ENCODE results near the gene ACTN1. TPM values are rescaled to one million over a fixed set of nuclear protein-coding genes. Genes with fewer than 3 reads are reported as not detected.

ACTN1 gene
- total and polyA plus RNA-seq, 3 donors from 2014 or later, result 51.0 to 82.3 (median 69.5) TPM

DNA sequence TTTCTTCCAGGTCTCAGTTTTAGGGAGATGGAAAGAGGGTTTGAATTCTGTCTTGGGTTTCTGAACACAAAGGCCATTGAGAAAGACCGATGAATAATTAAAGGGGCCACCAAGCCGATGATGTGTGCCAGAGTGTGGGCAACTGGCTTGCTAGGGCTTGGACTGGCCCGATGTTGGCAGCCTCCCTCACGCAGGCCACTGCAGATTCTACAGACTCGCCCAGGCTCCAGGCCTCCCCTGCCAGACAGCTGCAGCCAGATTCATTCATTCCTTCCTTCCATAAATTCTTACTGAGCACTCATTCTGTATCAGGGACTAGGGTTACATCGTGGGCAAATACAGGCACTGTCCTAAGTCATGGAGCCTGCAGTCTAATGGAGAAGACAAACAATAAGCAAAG, 34.9 kb downstream of the ACTN1 start:
- 79 to 87% methylated on average over 6 of the region's 6 CpGs for WGBS, 2 donors
- TF ChIP-seq CTCF (IDR thresholded peaks at IDR 0.05), result no peak
- no peak for TF ChIP-seq POLR2A (IDR thresholded peaks at IDR 0.05)
- no peaks in the 10 kb centered on the region for H3K9me3 ChIP-seq
- H3K36me3 ChIP-seq (ENCODE audit: low read depth, missing control alignments), result no peaks in the 10 kb centered on the region
- no peak overlapping the region for H3K27ac ChIP-seq
- intact Hi-C loops (cut with DNase I; ENCODE audit: low total_unique reads), result no loop called here
- peaks cover 39% of the 10 kb centered on the region for H3K4me1 ChIP-seq
- no peaks in the 10 kb centered on the region for H3K27me3 ChIP-seq
- no peak for DNase-seq
- no peak overlapping the region for H3K4me3 ChIP-seq

GRCh38 chr14:68943107-68943506, 36.0 kb downstream of the ACTN1 start:
- H3K27ac ChIP-seq, result no peak overlapping the region
- no peak for TF ChIP-seq CTCF (IDR thresholded peaks at IDR 0.05)
- TF ChIP-seq POLR2A (IDR thresholded peaks at IDR 0.05), result no peak
- 88 to 91% methylated on average over 7 to 10 of the region's 10 CpGs for WGBS, 2 donors
- intact Hi-C loops (cut with DNase I; ENCODE audit: low total_unique reads), result no loop called here
- no peaks in the 10 kb centered on the region for H3K27me3 ChIP-seq
- H3K4me1 ChIP-seq, result peaks cover 31% of the 10 kb centered on the region
- H3K36me3 ChIP-seq (ENCODE audit: low read depth, missing control alignments), result no peaks in the 10 kb centered on the region
- no peak for DNase-seq
- no peak overlapping the region for H3K4me3 ChIP-seq
- H3K9me3 ChIP-seq, result no peaks in the 10 kb centered on the region

- TF ChIP-seq POLR2A (IDR thresholded peaks at IDR 0.05) (no peak), CTCF (IDR thresholded peaks at IDR 0.05) (no peak)
- no peak for DNase-seq
- Histone ChIP-seq H3K9me3 (no peaks in the 10 kb centered on the region), H3K27me3 (no peaks in the 10 kb centered on the region), H3K4me3 (no peak overlapping the region), H3K36me3 (ENCODE audit: low read depth, missing control alignments) (no peaks in the 10 kb centered on the region), H3K27ac (no peak overlapping the region), H3K4me1 (peaks cover 28% of the 10 kb centered on the region)
- 79 to 82% methylated on average over 9 to 14 of the region's 14 CpGs for WGBS, 2 donors
- intact Hi-C loops (cut with DNase I; ENCODE audit: low total_unique reads), result no loop called here
Observed at GRCh38 chr14:68942296-68943035, 36.6 kb downstream of the ACTN1 start.

DNA sequence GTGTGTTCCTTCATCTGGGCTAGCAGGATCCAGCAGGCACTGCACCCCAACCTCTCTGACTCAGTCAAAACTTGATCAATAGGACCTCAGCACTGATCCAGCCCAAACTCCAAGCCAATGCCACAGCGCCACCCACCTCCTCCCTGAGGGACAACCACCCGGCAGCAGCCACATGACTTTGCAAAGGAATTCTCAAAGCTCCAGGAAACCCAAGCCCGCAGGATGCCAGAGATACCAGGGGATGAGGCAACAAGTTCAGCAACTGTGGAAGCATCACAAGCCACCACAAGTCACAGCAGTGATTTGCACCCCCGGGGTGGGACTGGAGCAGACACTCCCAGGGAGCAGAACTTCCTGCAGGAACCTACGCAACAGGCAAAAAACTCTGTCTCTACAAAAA, 37.3 kb downstream of the ACTN1 start:
- intact Hi-C loops (cut with DNase I; ENCODE audit: low total_unique reads), result no loop called here
- Histone ChIP-seq H3K27ac (no peak overlapping the region), H3K4me3 (no peak overlapping the region), H3K9me3 (no peaks in the 10 kb centered on the region), H3K4me1 (peaks cover 27% of the 10 kb centered on the region), H3K36me3 (ENCODE audit: low read depth, missing control alignments) (no peaks in the 10 kb centered on the region), H3K27me3 (no peaks in the 10 kb centered on the region)
- 68 to 80% methylated on average over 5 of the region's 5 CpGs for WGBS, 2 donors
- no peak for TF ChIP-seq POLR2A (IDR thresholded peaks at IDR 0.05)
- TF ChIP-seq CTCF (IDR thresholded peaks at IDR 0.05), result no peak
- no peak for DNase-seq
